ENCODE measurements around the gene STPG2. TPM values are rescaled to one million over a fixed set of nuclear protein-coding genes. Genes with fewer than 3 reads are reported as not detected.

STPG2 gene
- total and polyA plus RNA-seq, 4 donors, result 0.05 to 0.67 (median 0.28) TPM; not detected in 1

- DNase-seq (ENCODE audit: low spot score), result no peak
- H3K9ac ChIP-seq (ENCODE audit: low read depth in 1 of 2, low read length in 2 of 2), result no peak overlapping the region
- H3K4me1 ChIP-seq (ENCODE audit: control insufficient read depth in 4 of 4, insufficient read depth in 4 of 4, low read length in 3 of 4), result peaks cover 0 to 3% (median 0%) of the 10 kb centered on the region in 4 donors
- H3K4me3 ChIP-seq (ENCODE audit: low read depth in 1 of 3, low read length in 3 of 3), result no peak overlapping the region
- TF ChIP-seq JUND (IDR thresholded peaks at IDR 0.05), result no peak
- no peak for TF ChIP-seq EGR1 (IDR thresholded peaks at IDR 0.05; ENCODE audit: low read depth in 2 of 2)
- TF ChIP-seq REST (IDR thresholded peaks at IDR 0.05), result no peak
- TF ChIP-seq FOXA2 (IDR thresholded peaks at IDR 0.05), result no peak
- TF ChIP-seq TAF1 (conservative IDR thresholded peaks at IDR 0.05), result no peak
- TF ChIP-seq ZBTB33 (IDR thresholded peaks at IDR 0.05), result no peak
- TF ChIP-seq GABPA (IDR thresholded peaks at IDR 0.05 in 1 of 2, conservative IDR thresholded peaks at IDR 0.05 in 1 of 2), result no peak
- no peak for TF ChIP-seq MAX (IDR thresholded peaks at IDR 0.05)
- TF ChIP-seq CTCF (IDR thresholded peaks at IDR 0.05; ENCODE audit: low read depth, low read length, missing input control), result no peak
- TF ChIP-seq NR2F2 (IDR thresholded peaks at IDR 0.05), result no peak
- no peak for TF ChIP-seq FOXA1 (IDR thresholded peaks at IDR 0.05)
- TF ChIP-seq RXRA (IDR thresholded peaks at IDR 0.05), result no peak
- TF ChIP-seq SP1 (IDR thresholded peaks at IDR 0.05), result no peak
- TF ChIP-seq ATF3 (IDR thresholded peaks at IDR 0.05), result no peak
- TF ChIP-seq RAD21 (IDR thresholded peaks at IDR 0.05), result no peak
- no peak for TF ChIP-seq HNF4A (conservative IDR thresholded peaks at IDR 0.05)
- no peak for TF ChIP-seq HNF4G (IDR thresholded peaks at IDR 0.05)
- no peaks in the 10 kb centered on the region for H3K27me3 ChIP-seq (ENCODE audit: control insufficient read depth in 4 of 4, insufficient read depth in 4 of 4, low read length in 3 of 4)
- no peaks in the 10 kb centered on the region for H3K36me3 ChIP-seq (ENCODE audit: control insufficient read depth in 4 of 4, insufficient read depth in 3 of 4, low read depth in 1 of 4, low read length in 3 of 4)
- no peak overlapping the region for H3K27ac ChIP-seq (ENCODE audit: low read depth in 1 of 2, low read length in 2 of 2)
- H3K9me3 ChIP-seq (ENCODE audit: control insufficient read depth in 4 of 4, low read length in 3 of 4), result no peaks in the 10 kb centered on the region
These were observed 5.6 kb upstream of the STPG2 start for GRCh38 chr4:98148856-98149255.

GRCh38 chr4:98126141-98126540 is 17.1 kb downstream of the STPG2 start:
- Histone ChIP-seq H3K9me3 (ENCODE audit: control insufficient read depth in 4 of 4, low read length in 3 of 4) (no peaks in the 10 kb centered on the region), H3K4me1 (ENCODE audit: control insufficient read depth in 4 of 4, insufficient read depth in 4 of 4, low read length in 3 of 4) (no peaks in the 10 kb centered on the region), H3K4me3 (ENCODE audit: low read depth in 1 of 3, low read length in 3 of 3) (no peak overlapping the region), H3K27ac (ENCODE audit: low read depth in 1 of 2, low read length in 2 of 2) (no peak overlapping the region), H3K9ac (ENCODE audit: low read depth in 1 of 2, low read length in 2 of 2) (no peak overlapping the region), H3K27me3 (ENCODE audit: control insufficient read depth in 4 of 4, insufficient read depth in 4 of 4, low read length in 3 of 4) (no peaks in the 10 kb centered on the region), H3K36me3 (ENCODE audit: control insufficient read depth in 4 of 4, insufficient read depth in 3 of 4, low read depth in 1 of 4, low read length in 3 of 4) (no peaks in the 10 kb centered on the region)
- WGBS, result 92% methylated on average over 3 of the region's 3 CpGs
- TF ChIP-seq TAF1 (conservative IDR thresholded peaks at IDR 0.05) (no peak), FOXA2 (IDR thresholded peaks at IDR 0.05) (no peak), CTCF (IDR thresholded peaks at IDR 0.05; ENCODE audit: low read depth, low read length, missing input control) (no peak), MAX (IDR thresholded peaks at IDR 0.05) (no peak), REST (IDR thresholded peaks at IDR 0.05) (no peak), RXRA (IDR thresholded peaks at IDR 0.05) (no peak), NR2F2 (IDR thresholded peaks at IDR 0.05) (no peak), JUND (IDR thresholded peaks at IDR 0.05) (no peak), HNF4G (IDR thresholded peaks at IDR 0.05) (no peak)
- DNase-seq (ENCODE audit: low spot score), result no peak

Measured in liver (tissue), 9 donors.